Activated T-cell treated with anti-CD3 and anti-CD28 coated beads, Interleukin-2, amount 50 U/mL, for 24 hours (primary cell): ENCODE data around the gene POC1A.

ENCODE experiments used
- DNase-seq: peaks from one replicate; pipeline ENCODE4 v3.0.0-alpha.2; 2020
- H3K27ac Mint-ChIP-seq: 2 replicates; pipeline ENCODE4 v1.8.0; 2020; ENCODE audit warnings: mild to moderate bottlenecking, mixed read lengths
- H3K27me3 Mint-ChIP-seq: 2 replicates; pipeline ENCODE4 v1.8.0; 2020; ENCODE audit warnings: mixed read lengths
- H3K36me3 Mint-ChIP-seq: 2 replicates; pipeline ENCODE4 v1.8.0; 2020; ENCODE audit warnings: low read depth, mixed read lengths
- H3K4me1 Mint-ChIP-seq: 2 replicates; pipeline ENCODE4 v1.8.0; 2020; ENCODE audit warnings: low read depth, mixed read lengths
- H3K4me3 Mint-ChIP-seq: 2 replicates; pipeline ENCODE4 v1.8.0; 2020; ENCODE audit warnings: mild to moderate bottlenecking, moderate library complexity, mixed read lengths
- H3K9me3 Mint-ChIP-seq: 2 replicates; pipeline ENCODE4 v1.8.0; 2020; ENCODE audit warnings: mixed read lengths

The POC1A gene

DNA sequence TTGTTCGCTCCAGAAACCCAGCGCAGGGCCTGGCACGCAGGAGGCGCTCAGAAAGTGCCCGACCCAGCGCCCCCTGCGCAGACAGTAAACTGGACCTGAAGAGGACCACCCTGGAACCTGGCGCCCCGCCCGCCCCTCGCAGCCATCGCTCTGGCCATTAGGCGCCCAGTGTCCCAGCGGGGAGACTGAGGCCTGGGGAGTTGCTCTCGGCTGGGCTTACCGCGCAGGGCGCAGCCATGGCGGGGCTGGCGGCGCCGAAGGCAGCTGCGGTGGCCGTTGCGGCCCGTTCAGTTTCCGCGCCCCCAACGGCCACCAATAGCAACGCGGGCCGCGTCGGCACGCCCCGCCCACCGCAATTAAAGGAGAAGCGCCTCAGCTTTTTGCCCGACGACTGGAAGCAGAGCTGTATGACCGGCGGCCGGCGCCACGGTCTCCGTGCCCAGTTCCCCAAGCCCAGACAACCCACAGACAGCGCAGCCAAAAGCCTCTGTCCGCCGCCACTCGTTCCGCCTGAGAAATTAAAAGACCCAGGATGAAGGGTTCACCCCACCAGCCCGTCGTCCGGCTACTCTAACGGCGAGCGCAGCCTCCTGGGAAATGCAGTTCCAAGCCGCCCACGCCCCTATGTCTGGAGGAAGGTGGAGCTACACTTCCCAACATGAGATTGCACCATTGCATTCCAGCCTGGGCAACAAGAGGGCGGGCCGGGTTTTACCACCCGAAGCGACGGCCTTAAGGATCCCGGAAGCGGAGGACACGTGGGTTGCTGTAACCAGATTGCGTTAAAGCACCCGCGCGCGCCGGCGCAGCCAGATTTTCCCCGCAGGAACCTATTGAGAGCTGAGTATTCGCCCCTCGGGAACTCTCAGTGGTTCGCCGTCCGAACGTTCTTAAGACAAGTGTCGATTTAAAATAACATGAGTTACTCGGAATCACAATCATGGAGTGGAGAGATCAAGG is at the start of gene POC1A:
Gene POC1A (minus strand): TSS at position 289 of the 960 bp plus-strand sequence. CDS start 51 bp downstream, at position 238.
- H3K4me3 Mint-ChIP-seq, result peak within 1 kb of the TSS; percentile 84
- peaks cover 20% of the 10 kb centered on the region for H3K36me3 Mint-ChIP-seq
- peak; percentile 94 for DNase-seq
- no peaks in the 10 kb centered on the region for H3K27me3 Mint-ChIP-seq
- H3K4me1 Mint-ChIP-seq, result peaks cover 25% of the 10 kb centered on the region
- no peaks in the 10 kb centered on the region for H3K9me3 Mint-ChIP-seq
- H3K27ac Mint-ChIP-seq, result peak within 1 kb of the TSS; percentile 97

GRCh38 chr3:52203701-52204100 is 49.5 kb upstream of the POC1A start:
- H3K36me3 Mint-ChIP-seq, result peaks cover 98% of the 10 kb centered on the region
- no peaks in the 10 kb centered on the region for H3K9me3 Mint-ChIP-seq
- H3K4me1 Mint-ChIP-seq, result peaks cover 66% of the 10 kb centered on the region
- no peaks in the 10 kb centered on the region for H3K27me3 Mint-ChIP-seq
- peak overlapping the region; percentile 50 for H3K27ac Mint-ChIP-seq
- DNase-seq, result no peak
- H3K4me3 Mint-ChIP-seq, result no peak overlapping the region

DNA sequence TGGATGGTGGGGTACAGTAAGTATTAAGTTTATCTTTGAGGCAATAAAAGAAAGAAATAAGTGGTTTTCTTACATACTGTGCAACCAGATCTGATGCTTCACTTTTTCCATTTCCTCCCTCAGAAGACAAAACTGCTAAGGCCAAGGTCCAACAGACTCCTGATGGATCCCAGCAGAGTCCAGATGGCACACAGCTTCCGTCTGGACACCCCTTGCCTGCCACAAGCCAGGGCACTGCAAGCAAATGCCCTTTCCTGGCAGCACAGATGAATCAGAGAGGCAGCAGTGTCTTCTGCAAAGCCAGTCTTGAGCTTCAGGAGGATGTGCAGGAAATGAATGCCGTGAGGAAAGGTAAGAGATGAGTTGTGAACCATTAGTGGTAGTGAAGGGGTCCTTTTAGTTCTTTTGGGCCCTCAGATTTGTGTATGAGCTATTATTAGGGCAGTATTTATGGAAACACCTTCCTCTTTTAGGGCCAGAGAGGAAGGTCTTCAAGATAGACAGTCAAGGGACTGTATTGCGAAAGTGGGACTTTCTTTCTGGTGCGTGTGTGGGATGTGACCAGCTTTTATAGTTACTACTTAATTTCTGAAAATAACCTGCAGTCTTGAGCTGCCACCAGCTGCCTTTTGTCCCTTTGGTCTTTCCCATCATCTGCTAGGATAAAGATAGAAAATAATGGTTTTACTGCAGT is 48.3 kb upstream of the POC1A start:
- no peak overlapping the region for H3K4me3 Mint-ChIP-seq
- peaks cover 91% of the 10 kb centered on the region for H3K36me3 Mint-ChIP-seq
- no peaks in the 10 kb centered on the region for H3K9me3 Mint-ChIP-seq
- H3K27me3 Mint-ChIP-seq, result no peaks in the 10 kb centered on the region
- H3K4me1 Mint-ChIP-seq, result peaks cover 72% of the 10 kb centered on the region
- DNase-seq, result no peak
- H3K27ac Mint-ChIP-seq, result peak overlapping the region; percentile 42

- Mint-ChIP-seq H3K9me3 (no peaks in the 10 kb centered on the region), H3K4me1 (peaks cover 82% of the 10 kb centered on the region), H3K27ac (peak overlapping the region; percentile 42), H3K27me3 (no peaks in the 10 kb centered on the region), H3K36me3 (peaks cover 77% of the 10 kb centered on the region), H3K4me3 (no peak overlapping the region)
- DNase-seq, result no peak
Measured at GRCh38 chr3:52200981-52201679, 46.9 kb upstream of the POC1A start.

DNA sequence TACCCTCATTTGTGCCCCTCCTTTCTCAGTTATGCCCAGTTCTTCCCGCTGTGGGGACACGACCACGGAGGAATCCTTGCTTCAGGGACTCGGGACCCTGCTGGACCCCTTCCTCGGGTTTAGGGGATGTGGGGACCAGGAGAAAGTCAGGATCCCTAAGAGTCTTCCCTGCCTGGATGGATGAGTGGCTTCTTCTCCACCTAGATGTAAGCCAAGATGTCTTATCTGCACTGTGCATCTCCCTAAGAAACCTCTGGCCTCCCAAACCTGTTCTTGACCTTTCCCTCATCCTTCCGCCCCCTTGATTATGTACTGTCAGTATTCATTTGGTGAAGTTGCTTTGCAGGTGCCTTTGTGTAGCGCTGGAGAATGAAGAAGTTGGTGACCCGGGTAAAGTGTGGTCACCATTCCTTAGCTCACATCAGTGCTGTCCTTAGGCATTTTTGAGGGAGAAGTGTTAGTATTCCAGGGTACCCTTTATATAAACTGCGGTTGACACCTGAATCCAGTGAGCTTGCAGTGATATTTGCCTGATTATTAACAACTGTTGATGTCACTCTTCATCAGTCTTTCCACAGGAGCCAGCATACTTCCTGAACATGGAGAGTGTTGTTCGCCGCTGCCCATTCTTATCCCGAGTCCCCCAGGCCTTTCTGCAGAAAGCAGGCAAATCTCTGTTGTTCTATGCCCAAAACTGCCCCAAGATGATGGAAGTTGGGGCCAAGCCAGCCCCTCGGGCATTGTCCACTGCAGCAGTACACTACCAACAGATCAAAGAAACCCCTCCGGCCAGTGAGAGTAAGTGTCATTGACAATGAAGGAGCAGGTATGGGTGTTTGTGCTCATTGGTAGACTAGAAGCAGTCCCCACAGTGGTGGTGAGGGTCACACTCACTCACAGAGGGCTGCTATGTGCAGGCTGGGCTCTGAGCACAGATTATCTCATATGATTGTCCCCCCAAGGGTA is 44.7 kb upstream of the POC1A start:
- H3K9me3 Mint-ChIP-seq, result no peaks in the 10 kb centered on the region
- peaks cover 55% of the 10 kb centered on the region for H3K36me3 Mint-ChIP-seq
- no peak for DNase-seq
- peaks cover 66% of the 10 kb centered on the region for H3K4me1 Mint-ChIP-seq
- no peaks in the 10 kb centered on the region for H3K27me3 Mint-ChIP-seq
- peak overlapping the region; percentile 96 for H3K27ac Mint-ChIP-seq
- peak overlapping the region; percentile 98 for H3K4me3 Mint-ChIP-seq

DNA sequence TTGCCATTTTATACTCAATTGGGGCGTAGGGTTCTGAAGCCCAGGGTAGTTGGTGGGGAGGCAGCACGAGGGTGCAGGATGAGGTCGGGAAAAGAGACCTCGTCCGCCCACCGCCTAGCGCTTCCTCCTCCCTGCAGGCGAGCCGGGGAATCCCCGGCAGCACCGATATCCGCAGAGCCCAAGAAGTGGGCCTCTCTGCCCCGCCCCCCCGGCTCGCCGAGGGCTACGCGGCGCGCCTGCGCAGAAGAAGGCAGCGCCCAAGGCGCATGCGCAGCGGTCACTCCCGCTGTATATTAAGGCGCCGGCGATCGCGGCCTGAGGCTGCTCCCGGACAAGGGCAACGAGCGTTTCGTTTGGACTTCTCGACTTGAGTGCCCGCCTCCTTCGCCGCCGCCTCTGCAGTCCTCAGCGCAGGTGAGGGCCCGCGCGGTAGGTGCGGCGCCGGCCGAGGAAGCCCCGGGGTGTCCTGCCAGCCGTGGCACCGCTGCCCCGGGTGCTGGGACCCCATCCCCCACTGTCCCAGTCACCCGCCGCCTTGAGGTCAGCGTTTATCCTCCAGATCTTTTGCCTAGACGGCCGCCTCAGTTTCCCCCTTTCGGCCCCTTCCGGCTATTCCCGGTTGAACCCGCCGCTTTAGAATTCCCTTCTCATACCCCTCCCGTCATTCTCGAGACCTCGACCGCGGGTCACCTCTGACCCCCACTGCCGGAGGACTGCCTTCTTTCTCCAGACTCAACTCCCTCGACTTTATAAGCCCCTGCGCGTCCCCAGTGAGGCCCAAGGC is 43.8 kb upstream of the POC1A start, which contains the start of gene ALAS1:
Gene ALAS1 (plus strand): TSS at position 319 of the 784 bp plus-strand sequence. CDS start 1,082 bp downstream, outside the sequence.
- H3K4me3 Mint-ChIP-seq, result peak within 1 kb of the TSS; percentile 98
- DNase-seq, result peak; percentile 97
- peaks cover 46% of the 10 kb centered on the region for H3K36me3 Mint-ChIP-seq
- peak within 1 kb of the TSS; percentile 96 for H3K27ac Mint-ChIP-seq
- peaks cover 59% of the 10 kb centered on the region for H3K4me1 Mint-ChIP-seq
- H3K27me3 Mint-ChIP-seq, result no peaks in the 10 kb centered on the region
- H3K9me3 Mint-ChIP-seq, result no peaks in the 10 kb centered on the region

DNA sequence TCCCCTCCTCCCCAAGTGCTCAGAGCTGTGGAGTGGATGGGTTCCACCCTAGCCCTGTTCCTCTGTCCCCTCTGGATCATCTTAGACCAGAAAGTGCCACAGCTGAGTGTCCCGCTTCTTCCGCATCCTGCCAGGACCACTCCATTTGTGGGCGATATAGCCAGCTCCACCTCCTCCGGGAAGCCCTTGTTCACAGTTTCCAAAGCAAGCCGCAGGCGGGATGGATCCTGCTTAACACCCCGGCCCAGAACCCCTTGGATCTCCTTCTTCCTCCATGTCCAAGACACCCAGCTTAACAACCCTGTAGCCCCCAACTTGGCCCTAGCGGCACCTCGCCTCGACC is 43.2 kb upstream of the POC1A start:
- Mint-ChIP-seq H3K27me3 (no peaks in the 10 kb centered on the region), H3K27ac (peak overlapping the region; percentile 88), H3K9me3 (no peaks in the 10 kb centered on the region), H3K4me1 (peaks cover 53% of the 10 kb centered on the region), H3K36me3 (peaks cover 41% of the 10 kb centered on the region), H3K4me3 (peak overlapping the region; percentile 98)
- DNase-seq, result no peak

DNA sequence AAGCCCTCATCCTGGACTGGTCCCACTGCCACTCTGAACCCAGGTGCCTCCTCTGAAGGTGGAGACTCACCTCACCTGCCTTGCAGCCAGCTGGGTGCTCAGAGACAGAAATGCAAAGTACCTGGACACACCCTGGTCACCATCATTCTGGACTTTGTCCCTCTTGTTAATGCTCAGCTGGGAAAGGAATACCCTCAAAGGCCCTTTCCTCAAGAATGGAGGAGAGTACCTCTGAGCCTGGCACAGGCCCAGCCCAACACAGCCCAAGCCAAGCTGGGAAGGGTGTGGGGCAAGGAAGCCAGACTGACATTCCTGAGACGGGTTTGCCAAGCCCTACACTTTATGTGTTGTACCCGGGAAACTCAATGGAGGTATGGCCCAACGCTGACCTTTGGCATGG is 42.8 kb upstream of the POC1A start:
- Mint-ChIP-seq H3K4me3 (no peak overlapping the region), H3K9me3 (no peaks in the 10 kb centered on the region)

GRCh38 chr3:52195823-52196331 is 41.7 kb upstream of the POC1A start:
- no peak overlapping the region for H3K27ac Mint-ChIP-seq
- H3K36me3 Mint-ChIP-seq, result peaks cover 25% of the 10 kb centered on the region
- no peak for DNase-seq
- peaks cover 37% of the 10 kb centered on the region for H3K4me1 Mint-ChIP-seq
- H3K27me3 Mint-ChIP-seq, result no peaks in the 10 kb centered on the region
- H3K4me3 Mint-ChIP-seq, result no peak overlapping the region
- H3K9me3 Mint-ChIP-seq, result no peaks in the 10 kb centered on the region

More for the DNA sequence above, 42.8 kb upstream of the POC1A start:
- Mint-ChIP-seq H3K27me3 (no peaks in the 10 kb centered on the region), H3K36me3 (peaks cover 36% of the 10 kb centered on the region), H3K27ac (peak overlapping the region; percentile 88), H3K4me1 (peaks cover 48% of the 10 kb centered on the region)
- DNase-seq, result peak; percentile 39

DNA sequence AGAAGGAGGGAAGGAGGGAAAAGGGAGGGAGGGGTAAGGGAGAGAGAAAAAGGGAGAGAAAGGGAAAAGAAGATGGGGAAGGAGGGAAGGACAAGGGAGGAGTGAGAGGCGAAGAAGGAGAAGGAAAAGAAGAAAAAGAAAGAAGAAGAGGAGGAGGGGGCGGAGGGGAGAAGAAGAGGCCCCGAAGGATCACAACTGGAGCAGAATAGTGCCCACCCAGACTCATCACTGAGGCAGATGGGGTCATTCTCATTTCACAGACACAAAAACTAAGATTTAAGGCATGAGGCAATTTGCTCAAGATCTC is 41.0 kb upstream of the POC1A start:
- H3K36me3 Mint-ChIP-seq, result peaks cover 21% of the 10 kb centered on the region

GRCh38 chr3:52194485-52195290 is 40.5 kb upstream of the POC1A start:
- DNase-seq, result no peak
- no peaks in the 10 kb centered on the region for H3K9me3 Mint-ChIP-seq
- no peak overlapping the region for H3K27ac Mint-ChIP-seq
- H3K27me3 Mint-ChIP-seq, result no peaks in the 10 kb centered on the region
- H3K4me1 Mint-ChIP-seq, result peaks cover 32% of the 10 kb centered on the region
- no peak overlapping the region for H3K4me3 Mint-ChIP-seq
- peaks cover 15% of the 10 kb centered on the region for H3K36me3 Mint-ChIP-seq

More for the DNA sequence above, 41.0 kb upstream of the POC1A start:
- Mint-ChIP-seq H3K4me1 (peaks cover 34% of the 10 kb centered on the region), H3K4me3 (no peak overlapping the region), H3K27me3 (no peaks in the 10 kb centered on the region), H3K9me3 (no peaks in the 10 kb centered on the region), H3K27ac (no peak overlapping the region)
- DNase-seq, result no peak

- Mint-ChIP-seq H3K4me1 (peaks cover 20% of the 10 kb centered on the region), H3K36me3 (no peaks in the 10 kb centered on the region), H3K9me3 (no peaks in the 10 kb centered on the region), H3K4me3 (no peak overlapping the region), H3K27me3 (no peaks in the 10 kb centered on the region), H3K27ac (no peak overlapping the region)
- DNase-seq, result no peak
Measured at GRCh38 chr3:52193065-52193464, 38.8 kb upstream of the POC1A start.
